ENCODE results near the gene TMEM131L.

TMEM131L gene

DNA sequence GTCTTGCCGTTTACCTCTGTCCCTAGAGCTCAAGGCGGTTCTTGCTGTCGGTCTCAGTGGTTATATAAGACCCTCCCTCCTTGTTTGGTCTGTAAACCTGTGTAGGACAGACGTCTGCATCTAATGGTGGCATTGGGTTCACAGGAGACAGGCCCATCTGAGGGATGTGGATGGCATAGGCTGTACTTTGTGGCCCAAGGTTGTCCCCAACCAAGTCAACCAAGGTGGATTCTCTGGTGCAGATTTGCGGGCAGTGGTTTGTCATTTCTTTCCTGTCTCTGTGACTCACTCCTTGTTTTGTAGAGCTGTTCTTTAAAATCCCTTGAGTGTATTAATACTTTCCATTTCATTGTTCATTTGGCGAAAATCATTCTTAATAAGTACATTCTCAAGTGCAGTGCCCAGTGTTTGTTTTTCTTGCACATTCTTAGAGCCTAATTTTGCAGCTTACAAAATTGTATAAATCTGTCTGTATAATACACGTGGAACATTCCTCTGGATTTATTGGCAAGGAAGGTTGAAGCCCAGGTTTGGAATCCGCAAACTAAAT, 149.9 kb downstream of the TMEM131L start:
- DNase-seq (ENCODE audit: low spot score) = no peak

DNA sequence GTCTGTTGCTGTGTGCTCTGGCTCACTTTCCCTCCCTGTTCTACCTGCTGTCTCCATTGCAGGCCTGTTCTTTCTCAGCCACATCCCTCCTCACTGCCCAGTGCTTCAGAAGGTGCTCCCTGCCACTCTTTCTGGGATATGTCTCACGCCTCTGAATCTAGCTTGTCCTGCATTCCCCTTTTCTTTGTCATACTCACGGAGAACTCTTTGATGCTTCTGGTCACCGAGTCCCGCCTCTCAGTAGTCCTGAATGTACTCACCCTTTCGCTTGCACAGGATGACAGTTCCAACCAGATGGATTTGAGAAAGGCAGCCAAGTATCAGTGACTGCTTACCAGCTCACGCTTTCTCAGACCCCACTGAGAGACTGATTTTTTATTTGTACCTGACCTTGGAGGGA, 152.7 kb downstream of the TMEM131L start:
- no peak for DNase-seq (ENCODE audit: low spot score)

GRCh38 chr4:153619811-153620210, 153.7 kb downstream of the TMEM131L start:
- DNase-seq (ENCODE audit: low spot score) = no peak

DNA sequence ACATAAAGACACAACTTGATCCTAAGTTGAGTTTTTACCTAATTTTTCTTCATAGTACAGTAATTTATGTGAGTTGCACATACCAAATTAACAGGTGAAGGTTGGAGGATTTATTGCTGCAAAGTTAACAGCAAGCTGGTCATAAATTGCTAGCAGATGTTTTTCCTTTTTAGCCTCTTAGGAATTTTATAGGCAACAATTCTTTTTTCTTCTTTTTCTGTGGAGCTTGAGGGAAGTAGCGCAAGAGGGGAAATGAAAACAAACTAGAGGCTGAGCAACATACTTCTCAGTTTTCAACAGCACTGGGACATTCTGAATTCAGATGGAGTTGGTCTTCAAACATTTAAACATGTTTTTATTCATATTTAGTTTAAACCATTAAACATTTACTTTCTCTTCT, 154.2 kb downstream of the TMEM131L start:
- DNase-seq (ENCODE audit: low spot score) = no peak

DNA sequence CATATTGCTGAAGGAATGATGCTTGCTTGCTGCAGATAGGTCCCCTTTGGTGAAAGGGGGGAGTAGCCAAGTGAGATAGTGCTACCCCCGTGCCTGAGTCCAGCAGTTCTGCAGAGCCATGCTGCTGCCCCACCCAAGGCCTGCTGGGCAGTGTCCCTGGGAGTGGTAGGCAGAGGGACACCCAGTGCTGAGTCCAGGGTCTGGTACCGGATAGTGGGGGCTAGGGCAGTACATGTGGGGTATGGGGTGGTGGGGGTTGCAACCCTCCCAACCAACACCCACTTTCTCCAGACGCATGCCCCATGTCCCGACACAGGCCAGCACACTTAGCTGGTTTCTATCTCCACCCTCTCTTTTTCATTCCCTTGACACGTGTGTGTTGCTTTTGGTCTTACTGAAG, 155.9 kb downstream of the TMEM131L start:
- no peak for DNase-seq (ENCODE audit: low spot score)

DNA sequence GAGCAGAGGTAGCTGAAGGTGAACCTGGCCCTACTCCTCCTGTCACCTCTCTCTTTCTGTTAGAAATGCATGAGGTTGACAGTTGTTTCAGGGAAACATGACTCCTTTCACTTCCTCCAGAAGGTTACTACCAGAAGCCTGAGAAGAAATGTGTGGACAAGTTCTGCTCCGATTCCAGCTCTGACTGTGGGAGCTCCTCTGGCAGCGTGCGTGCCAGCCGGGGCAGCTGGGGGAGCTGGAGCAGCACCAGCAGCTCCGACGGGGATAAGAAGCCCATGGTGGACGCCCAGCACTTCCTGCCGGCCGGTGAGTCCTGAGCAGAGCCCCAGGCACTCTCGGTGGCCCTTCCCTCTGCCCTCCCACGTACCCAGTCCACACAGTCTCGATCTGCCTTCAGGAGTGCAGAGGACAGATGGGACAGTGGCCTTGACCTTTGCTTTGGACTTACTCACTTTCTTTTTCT, 156.6 kb downstream of the TMEM131L start:
- no peak for DNase-seq (ENCODE audit: low spot score)

DNA sequence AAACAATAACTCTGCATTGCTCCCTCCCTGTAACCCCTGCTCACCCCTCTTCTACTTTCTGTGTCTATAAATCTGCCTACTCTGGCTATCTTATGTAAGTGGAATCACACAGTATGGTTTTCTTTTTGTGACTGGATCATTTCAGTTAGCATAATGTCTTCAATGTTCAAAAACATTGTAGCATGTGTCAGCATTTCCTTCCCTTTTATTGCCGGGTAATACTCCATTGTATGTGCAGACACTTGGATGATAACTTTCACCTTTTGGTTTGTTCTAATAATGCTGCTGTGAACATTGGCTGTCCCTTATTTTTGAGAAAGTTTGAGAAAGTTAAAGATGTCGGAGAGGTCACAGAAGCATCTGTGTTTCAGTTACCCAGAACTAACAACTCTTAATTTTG, 157.3 kb downstream of the TMEM131L start:
- no peak for DNase-seq (ENCODE audit: low spot score)

DNA sequence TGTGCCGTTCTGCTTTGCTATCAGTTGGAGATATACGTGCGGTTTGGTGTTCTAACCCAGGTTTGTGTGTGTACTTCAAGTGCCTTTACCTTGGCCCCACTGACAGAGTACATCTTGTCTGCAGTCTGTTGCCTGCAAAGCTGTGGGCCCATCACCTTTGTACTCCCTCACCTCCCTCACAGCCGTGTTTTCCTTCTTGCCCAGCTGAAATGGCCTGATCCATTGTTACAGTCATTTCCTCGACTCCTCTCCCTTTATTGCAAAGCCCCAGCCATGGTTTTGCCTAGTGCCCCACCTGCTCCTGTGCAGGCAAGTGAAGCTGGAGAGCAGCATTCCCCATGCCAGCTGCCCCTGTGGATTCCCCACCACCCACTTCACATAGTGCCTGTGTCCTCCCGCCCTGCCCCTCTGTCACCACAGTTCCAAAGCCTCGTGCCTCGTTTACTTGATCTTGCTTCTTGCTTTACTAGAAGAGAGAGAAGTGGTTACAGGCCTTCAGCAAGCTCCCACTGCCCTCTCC, 162.7 kb downstream of the TMEM131L start:
- DNase-seq (ENCODE audit: low spot score) = no peak

- DNase-seq (ENCODE audit: low spot score) = no peak
These were observed 163.6 kb downstream of the TMEM131L start for GRCh38 chr4:153629776-153630175.

- DNase-seq (ENCODE audit: low spot score) = peak; percentile 16
These were observed 168.7 kb downstream of the TMEM131L start for GRCh38 chr4:153634738-153635353.

DNA sequence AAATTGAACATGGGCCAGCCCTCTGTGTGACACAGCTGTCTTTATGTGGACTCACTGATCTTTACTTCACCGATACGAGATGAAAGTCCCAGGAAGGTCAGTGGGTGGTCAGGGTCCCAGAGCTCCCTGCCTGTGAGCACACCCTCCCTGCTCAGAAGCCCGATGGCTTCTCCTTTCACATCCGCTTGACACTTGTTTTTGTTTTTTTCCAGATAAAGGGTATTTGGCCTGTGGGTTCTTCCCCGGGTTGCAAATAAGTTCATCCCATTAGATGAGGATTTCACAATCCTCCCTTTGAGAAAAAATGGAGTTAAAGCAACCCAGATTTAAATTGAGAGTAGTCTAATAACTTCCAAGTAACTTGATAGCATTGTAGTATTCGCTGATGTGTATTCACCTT, 169.7 kb downstream of the TMEM131L start:
- no peak for DNase-seq (ENCODE audit: low spot score)

GRCh38 chr4:153637201-153637600, 171.0 kb downstream of the TMEM131L start:
- DNase-seq (ENCODE audit: low spot score) = no peak

GRCh38 chr4:153638011-153638410, 171.9 kb downstream of the TMEM131L start:
- DNase-seq (ENCODE audit: low spot score) = no peak

DNA sequence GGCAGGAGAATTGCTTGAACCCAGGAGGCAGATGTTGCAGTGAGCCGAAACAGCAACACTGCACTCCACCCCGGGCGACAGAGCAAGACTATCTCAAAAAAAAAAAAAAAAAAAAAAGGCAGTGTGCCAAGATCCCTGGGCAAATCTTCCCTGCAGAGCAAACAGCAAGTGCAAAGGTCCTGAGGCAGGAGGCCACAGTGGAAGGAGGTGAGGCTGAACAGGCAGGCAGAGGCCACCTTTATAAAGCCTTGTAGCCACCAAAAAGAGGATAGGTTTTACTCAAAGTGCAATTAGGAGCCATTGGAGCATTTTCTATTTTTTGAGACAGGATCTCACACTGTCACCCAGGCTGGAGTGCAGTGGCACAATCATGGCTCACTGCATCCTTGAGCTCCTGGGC, 172.8 kb downstream of the TMEM131L start:
- no peak for DNase-seq (ENCODE audit: low spot score)

DNA sequence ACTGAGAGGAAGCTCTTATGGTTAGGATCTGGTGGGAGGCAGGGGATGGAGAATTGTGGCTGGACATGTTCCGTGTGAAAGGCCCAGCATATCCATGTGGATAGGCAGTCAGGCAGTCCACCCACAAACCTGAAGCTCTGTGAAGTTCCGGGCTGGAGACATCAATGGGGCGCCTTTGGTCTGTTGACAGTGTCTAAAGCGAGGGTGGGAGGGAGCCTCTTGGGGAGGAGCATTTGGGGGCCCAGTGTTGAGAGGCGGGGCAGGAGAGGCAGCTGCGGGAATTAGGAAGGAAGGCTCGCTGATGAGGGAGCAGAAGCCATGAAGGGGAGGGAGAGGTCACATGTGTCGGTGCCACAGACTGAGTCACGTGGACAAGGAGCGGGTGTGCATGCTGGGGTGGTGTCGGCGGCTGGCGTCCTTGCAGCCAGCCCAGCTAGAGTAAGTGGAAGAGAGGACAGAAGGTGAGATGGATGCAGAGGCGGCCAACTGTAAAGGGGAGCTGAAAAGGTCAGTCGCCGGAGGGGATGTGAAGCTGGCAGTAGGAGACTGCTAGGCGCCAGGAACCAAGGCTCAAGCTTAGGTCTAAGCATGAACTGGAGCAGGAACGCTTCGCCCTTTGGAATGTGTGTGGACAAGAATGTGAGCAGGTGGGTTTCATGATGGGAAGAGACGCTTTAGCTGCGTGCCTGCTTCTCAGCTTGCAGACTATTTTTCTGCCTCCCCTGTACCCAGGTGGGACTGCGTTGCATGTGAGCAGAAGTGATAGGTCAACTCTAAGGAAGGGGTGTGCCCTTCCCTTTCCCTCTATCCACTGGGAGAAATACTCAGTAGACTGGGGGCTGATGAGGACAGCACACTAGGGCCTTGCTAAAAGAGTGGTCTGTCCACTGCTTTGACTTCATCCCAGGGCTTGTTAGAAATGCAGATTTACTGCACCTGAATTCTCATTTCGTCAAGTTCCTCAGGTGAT, 174.0 kb downstream of the TMEM131L start:
- DNase-seq (ENCODE audit: low spot score) = no peak

GRCh38 chr4:153641532-153641931, 175.4 kb downstream of the TMEM131L start:
- DNase-seq (ENCODE audit: low spot score) = no peak

GRCh38 chr4:153643406-153644383, 177.5 kb downstream of the TMEM131L start:
- peak; percentile 26 for DNase-seq (ENCODE audit: low spot score)

DNA sequence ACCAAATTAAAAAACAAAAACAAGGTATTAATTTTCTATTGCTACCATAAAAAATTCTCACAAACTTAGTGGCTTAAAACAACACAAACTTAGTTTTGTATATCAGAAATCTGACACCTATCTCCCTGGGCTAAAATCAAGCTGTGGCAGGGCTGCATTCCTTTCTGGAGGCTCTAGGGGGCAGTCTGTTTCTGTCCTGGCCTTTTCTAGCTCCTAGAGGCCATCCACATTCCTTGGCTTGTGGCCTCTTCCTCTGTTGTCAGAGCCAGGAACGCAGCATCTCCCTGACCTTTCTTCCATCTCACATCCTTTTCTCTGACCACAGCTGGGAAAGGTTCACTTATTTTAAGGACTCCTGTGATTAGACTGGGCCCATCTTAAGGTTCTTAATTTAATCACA, 179.0 kb downstream of the TMEM131L start:
- no peak for DNase-seq (ENCODE audit: low spot score)

- no peak for DNase-seq (ENCODE audit: low spot score)
These were observed 180.1 kb downstream of the TMEM131L start for GRCh38 chr4:153646261-153646660.

- no peak for DNase-seq (ENCODE audit: low spot score)
These were observed 180.8 kb downstream of the TMEM131L start for GRCh38 chr4:153646978-153647377.

DNA sequence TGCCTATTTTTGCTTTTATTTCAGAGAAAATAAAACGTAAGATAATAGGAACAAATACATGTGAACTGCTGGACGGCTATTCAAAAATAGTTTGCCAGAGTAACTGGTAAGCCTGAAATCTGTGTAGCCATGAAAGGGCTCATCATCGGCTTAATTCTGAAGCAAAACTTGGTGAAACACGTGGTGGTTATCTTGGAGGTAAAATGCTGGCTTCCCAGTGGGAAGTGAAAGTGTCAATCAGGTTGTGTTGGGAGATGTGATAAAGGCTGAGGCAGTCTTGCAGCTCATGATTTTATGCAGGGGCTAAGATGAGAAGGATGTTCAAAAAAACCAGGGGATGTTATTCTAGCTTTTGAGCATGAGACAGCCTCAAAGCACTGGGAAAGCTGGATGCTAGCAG, 181.8 kb downstream of the TMEM131L start:
- no peak for DNase-seq (ENCODE audit: low spot score)

Measured in cerebellar cortex (tissue), 1 donor.